ENCODE data around the gene GCLC. TPM values are rescaled to one million over a fixed set of nuclear protein-coding genes. Genes with fewer than 3 reads are reported as not detected.
A peak's percentile ranks its signal among the peaks of the same experiment; 100 is the strongest.

Gene GCLC
- total RNA-seq, 2 donors from 2014 or later: 77.1 to 81.2 TPM

GRCh38 chr6:53514677-53515076, 30.2 kb downstream of the GCLC start:
- no peak for DNase-seq (ENCODE audit: low spot score)
- intact Hi-C loops (cut with DNase I): loop anchor here (5.0 kb wide), 1 partner anchor 138 kb away; no protein-coding TSS in a partner anchor
- Histone ChIP-seq H3K36me3 (no peaks in the 10 kb centered on the region), H3K4me3 (no peak overlapping the region), H3K27ac (peak overlapping the region in 1 of 2 donors; percentile 1), H3K9me3 (no peaks in the 10 kb centered on the region), H3K27me3 (replicated peaks; ENCODE audit: insufficient read depth) (no peaks in the 10 kb centered on the region), H3K4me1 (replicated peaks) (peaks cover 7% of the 10 kb centered on the region)
- WGBS: 90% methylated on average over 3 of the region's 3 CpGs
- TF ChIP-seq POLR2A (IDR thresholded peaks at IDR 0.05) (no peak), CTCF (IDR thresholded peaks at IDR 0.05) (no peak), POLR2AphosphoS5 (IDR thresholded peaks at IDR 0.05) (no peak)

- Histone ChIP-seq H3K27me3 (replicated peaks; ENCODE audit: insufficient read depth) (no peaks in the 10 kb centered on the region), H3K36me3 (no peaks in the 10 kb centered on the region), H3K4me1 (replicated peaks) (peaks cover 7% of the 10 kb centered on the region), H3K9me3 (no peaks in the 10 kb centered on the region), H3K4me3 (no peak overlapping the region), H3K27ac (peak overlapping the region in 1 of 2 donors; percentile 1)
- TF ChIP-seq CTCF (IDR thresholded peaks at IDR 0.05) (peak in 3 of 4 experiments; percentile 24 to 52 (median 28)), POLR2AphosphoS5 (IDR thresholded peaks at IDR 0.05) (peak; percentile 38), POLR2A (IDR thresholded peaks at IDR 0.05) (no peak)
- DNase-seq (ENCODE audit: low spot score): peak; percentile 20
- intact Hi-C loops (cut with DNase I): loop anchor here (5.0 kb wide), 1 partner anchor 139 kb away; no protein-coding TSS in a partner anchor
- whole genome bisulfite sequencing: 30% methylated on average over 2 of the region's 2 CpGs
Observed at GRCh38 chr6:53513519-53513966, 31.4 kb downstream of the GCLC start.

GRCh38 chr6:53513056-53513455, 31.8 kb downstream of the GCLC start:
- Histone ChIP-seq H3K4me1 (replicated peaks) (peaks cover 7% of the 10 kb centered on the region), H3K27me3 (replicated peaks; ENCODE audit: insufficient read depth) (no peaks in the 10 kb centered on the region), H3K36me3 (no peaks in the 10 kb centered on the region), H3K4me3 (no peak overlapping the region), H3K9me3 (no peaks in the 10 kb centered on the region), H3K27ac (peak overlapping the region in 1 of 2 donors; percentile 1)
- TF ChIP-seq CTCF (IDR thresholded peaks at IDR 0.05) (no peak), POLR2AphosphoS5 (IDR thresholded peaks at IDR 0.05) (no peak), POLR2A (IDR thresholded peaks at IDR 0.05) (no peak)
- intact Hi-C loops (cut with DNase I): loop anchor here (5.0 kb wide), 1 partner anchor 139 kb away; no protein-coding TSS in a partner anchor
- WGBS: 22% methylated on average over 4 of the region's 4 CpGs
- DNase-seq (ENCODE audit: low spot score): peak; percentile 23

- H3K36me3 ChIP-seq: no peaks in the 10 kb centered on the region
- H3K27ac ChIP-seq: no peak overlapping the region
- TF ChIP-seq POLR2AphosphoS5 (IDR thresholded peaks at IDR 0.05): no peak
- no peak for TF ChIP-seq CTCF (IDR thresholded peaks at IDR 0.05)
- intact Hi-C loops (cut with DNase I): loop anchor here (5.0 kb wide), 1 partner anchor 140 kb away; no protein-coding TSS in a partner anchor
- H3K9me3 ChIP-seq: no peaks in the 10 kb centered on the region
- no peak overlapping the region for H3K4me3 ChIP-seq
- H3K4me1 ChIP-seq (replicated peaks): peaks cover 7% of the 10 kb centered on the region
- no peaks in the 10 kb centered on the region for H3K27me3 ChIP-seq (replicated peaks; ENCODE audit: insufficient read depth)
- DNase-seq (ENCODE audit: low spot score): no peak
- WGBS: 20% methylated on average over 4 of the region's 4 CpGs
Observed at GRCh38 chr6:53512626-53513025, 32.3 kb downstream of the GCLC start.

GRCh38 chr6:53510746-53511145, 34.2 kb downstream of the GCLC start:
- intact Hi-C loops (cut with DNase I): loop anchor here (5.0 kb wide), 1 partner anchor 142 kb away; no protein-coding TSS in a partner anchor
- no peaks in the 10 kb centered on the region for H3K36me3 ChIP-seq
- no peak overlapping the region for H3K4me3 ChIP-seq

More at GRCh38 chr6:53510746-53511145, 34.2 kb downstream of the GCLC start:
- Histone ChIP-seq H3K9me3 (no peaks in the 10 kb centered on the region), H3K4me1 (replicated peaks) (peaks cover 7% of the 10 kb centered on the region), H3K27ac (no peak overlapping the region), H3K27me3 (replicated peaks; ENCODE audit: insufficient read depth) (no peaks in the 10 kb centered on the region)
- TF ChIP-seq CTCF (IDR thresholded peaks at IDR 0.05) (no peak), POLR2AphosphoS5 (IDR thresholded peaks at IDR 0.05) (no peak), POLR2A (IDR thresholded peaks at IDR 0.05) (no peak)
- DNase-seq (ENCODE audit: low spot score): no peak
- 97% methylated on average over 3 of the region's 3 CpGs for WGBS
